Ishikawa (cell line): ENCODE results near the gene PLEKHO2.
A peak's percentile ranks its signal among the peaks of the same experiment; 100 is the strongest.

ENCODE experiments used
- CEBPB ChIP-seq: IDR thresholded peaks from 2 replicates; pipeline ENCODE4 v1.6.1; 2012
- CREB1 ChIP-seq: IDR thresholded peaks from 2 replicates; pipeline ENCODE4 v1.6.1; 2012; ENCODE audit warnings: low read depth
- EGR1 ChIP-seq: IDR thresholded peaks from 2 replicates; pipeline ENCODE4 v1.6.1; 2012
- EP300 ChIP-seq: IDR thresholded peaks from 2 replicates; pipeline ENCODE4 v1.6.1; 2012; ENCODE audit warnings: borderline replicate concordance
- FOXM1 ChIP-seq: IDR thresholded peaks from 2 replicates; pipeline ENCODE4 v1.6.1; 2012; ENCODE audit warnings: low read depth, borderline replicate concordance
- NFIC ChIP-seq: IDR thresholded peaks from 2 replicates; pipeline ENCODE4 v1.6.1; 2012
- RAD21 ChIP-seq: IDR thresholded peaks from 2 replicates; pipeline ENCODE4 v1.6.1; 2012; ENCODE audit warnings: low read depth
- TAF1 ChIP-seq: IDR thresholded peaks from 2 replicates; pipeline ENCODE4 v1.6.1; 2012; ENCODE audit warnings: low read depth, mild to moderate bottlenecking
- TCF12 ChIP-seq: IDR thresholded peaks from 2 replicates; pipeline ENCODE4 v1.6.1; 2012; ENCODE audit warnings: low read depth
- TEAD4 ChIP-seq: IDR thresholded peaks from 2 replicates; pipeline ENCODE4 v1.6.1; 2012
- ZBTB7A ChIP-seq: IDR thresholded peaks from 2 replicates; pipeline ENCODE4 v1.6.1; 2012; ENCODE audit warnings: low read depth
- TF ChIP-seq, protein P1 (sequence below): IDR thresholded peaks from 2 replicates; pipeline ENCODE4 v1.6.1; 2012
- TF ChIP-seq, protein P2 (sequence below): IDR thresholded peaks from 2 replicates; pipeline ENCODE4 v1.6.1; 2012
- TF ChIP-seq, protein P3 (sequence below): IDR thresholded peaks from 2 replicates; pipeline ENCODE4 v1.6.1; 2012; ENCODE audit warnings: low read depth, mild to moderate bottlenecking

PLEKHO2 gene

GRCh38 chr15:64851503-64851840 lies 9.8 kb downstream of the PLEKHO2 start:
- TF ChIP-seq EGR1 (no peak), CREB1 (no peak)

DNA sequence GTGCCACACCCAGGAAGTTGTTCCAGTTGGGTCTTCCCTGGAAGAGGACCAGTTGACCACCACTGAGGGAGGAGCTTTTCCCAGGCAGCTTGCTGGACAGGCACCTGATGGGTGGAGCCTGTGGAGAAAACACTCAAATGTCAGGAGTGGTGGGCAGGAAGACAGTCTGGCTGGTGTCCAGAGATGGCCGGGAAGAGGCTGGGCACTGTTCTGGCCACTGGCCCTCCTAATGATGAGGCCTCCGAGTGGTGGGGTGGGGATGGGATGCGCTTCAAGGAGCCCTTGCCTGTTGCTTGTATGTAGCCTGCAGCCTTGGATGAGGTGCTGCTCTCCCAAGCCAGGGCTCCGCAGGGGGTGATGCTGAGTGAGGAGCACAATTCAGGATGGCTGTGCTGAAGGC lies 12.3 kb downstream of the PLEKHO2 start:
- TF ChIP-seq EP300 (no peak), TAF1 (no peak), ZBTB7A (no peak), CREB1 (no peak), CEBPB (no peak)
- TF ChIP-seq, protein P1, sequence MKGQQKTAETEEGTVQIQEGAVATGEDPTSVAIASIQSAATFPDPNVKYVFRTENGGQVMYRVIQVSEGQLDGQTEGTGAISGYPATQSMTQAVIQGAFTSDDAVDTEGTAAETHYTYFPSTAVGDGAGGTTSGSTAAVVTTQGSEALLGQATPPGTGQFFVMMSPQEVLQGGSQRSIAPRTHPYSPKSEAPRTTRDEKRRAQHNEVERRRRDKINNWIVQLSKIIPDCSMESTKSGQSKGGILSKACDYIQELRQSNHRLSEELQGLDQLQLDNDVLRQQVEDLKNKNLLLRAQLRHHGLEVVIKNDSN = no peak

DNA sequence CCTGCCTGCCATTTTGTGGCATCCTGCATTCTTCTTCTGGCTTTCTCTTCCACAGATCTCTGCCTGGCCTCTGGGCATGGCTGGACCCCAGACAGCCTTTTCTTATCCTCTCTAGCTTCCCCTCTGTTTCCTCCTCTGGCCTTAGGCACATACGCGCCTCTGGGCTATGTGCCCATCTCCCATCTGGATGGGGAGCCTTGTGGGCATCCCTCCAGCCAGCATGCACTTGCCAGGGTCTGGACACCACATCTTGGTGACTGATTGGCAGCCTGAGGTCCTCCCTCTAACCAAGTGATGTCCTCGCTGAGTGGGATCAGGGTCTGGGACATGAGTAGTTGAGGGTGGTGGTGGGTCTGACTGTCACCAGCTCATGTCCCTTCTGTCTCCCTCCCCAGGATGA lies 12.8 kb downstream of the PLEKHO2 start:
- TF ChIP-seq, protein P1 = no peak
- TF ChIP-seq ZBTB7A (no peak), FOXM1 (no peak), CEBPB (no peak), TCF12 (no peak), NFIC (no peak), EGR1 (no peak), TEAD4 (no peak)
- TF ChIP-seq, protein P2, sequence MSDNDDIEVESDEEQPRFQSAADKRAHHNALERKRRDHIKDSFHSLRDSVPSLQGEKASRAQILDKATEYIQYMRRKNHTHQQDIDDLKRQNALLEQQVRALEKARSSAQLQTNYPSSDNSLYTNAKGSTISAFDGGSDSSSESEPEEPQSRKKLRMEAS = no peak
- TF ChIP-seq, protein P3, sequence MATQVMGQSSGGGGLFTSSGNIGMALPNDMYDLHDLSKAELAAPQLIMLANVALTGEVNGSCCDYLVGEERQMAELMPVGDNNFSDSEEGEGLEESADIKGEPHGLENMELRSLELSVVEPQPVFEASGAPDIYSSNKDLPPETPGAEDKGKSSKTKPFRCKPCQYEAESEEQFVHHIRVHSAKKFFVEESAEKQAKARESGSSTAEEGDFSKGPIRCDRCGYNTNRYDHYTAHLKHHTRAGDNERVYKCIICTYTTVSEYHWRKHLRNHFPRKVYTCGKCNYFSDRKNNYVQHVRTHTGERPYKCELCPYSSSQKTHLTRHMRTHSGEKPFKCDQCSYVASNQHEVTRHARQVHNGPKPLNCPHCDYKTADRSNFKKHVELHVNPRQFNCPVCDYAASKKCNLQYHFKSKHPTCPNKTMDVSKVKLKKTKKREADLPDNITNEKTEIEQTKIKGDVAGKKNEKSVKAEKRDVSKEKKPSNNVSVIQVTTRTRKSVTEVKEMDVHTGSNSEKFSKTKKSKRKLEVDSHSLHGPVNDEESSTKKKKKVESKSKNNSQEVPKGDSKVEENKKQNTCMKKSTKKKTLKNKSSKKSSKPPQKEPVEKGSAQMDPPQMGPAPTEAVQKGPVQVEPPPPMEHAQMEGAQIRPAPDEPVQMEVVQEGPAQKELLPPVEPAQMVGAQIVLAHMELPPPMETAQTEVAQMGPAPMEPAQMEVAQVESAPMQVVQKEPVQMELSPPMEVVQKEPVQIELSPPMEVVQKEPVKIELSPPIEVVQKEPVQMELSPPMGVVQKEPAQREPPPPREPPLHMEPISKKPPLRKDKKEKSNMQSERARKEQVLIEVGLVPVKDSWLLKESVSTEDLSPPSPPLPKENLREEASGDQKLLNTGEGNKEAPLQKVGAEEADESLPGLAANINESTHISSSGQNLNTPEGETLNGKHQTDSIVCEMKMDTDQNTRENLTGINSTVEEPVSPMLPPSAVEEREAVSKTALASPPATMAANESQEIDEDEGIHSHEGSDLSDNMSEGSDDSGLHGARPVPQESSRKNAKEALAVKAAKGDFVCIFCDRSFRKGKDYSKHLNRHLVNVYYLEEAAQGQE = no peak

GRCh38 chr15:64855205-64855975 lies 13.7 kb downstream of the PLEKHO2 start:
- TF ChIP-seq NFIC (no peak), RAD21 (no peak), CREB1 (no peak), FOXM1 (no peak)
- TF ChIP-seq, protein P3 = no peak
- TF ChIP-seq, protein P1 = no peak
- TF ChIP-seq, protein P2 = no peak

GRCh38 chr15:64856429-64857145 lies 14.9 kb downstream of the PLEKHO2 start:
- TF ChIP-seq EP300 = no peak
- TF ChIP-seq, protein P1 = peak; percentile 70

DNA sequence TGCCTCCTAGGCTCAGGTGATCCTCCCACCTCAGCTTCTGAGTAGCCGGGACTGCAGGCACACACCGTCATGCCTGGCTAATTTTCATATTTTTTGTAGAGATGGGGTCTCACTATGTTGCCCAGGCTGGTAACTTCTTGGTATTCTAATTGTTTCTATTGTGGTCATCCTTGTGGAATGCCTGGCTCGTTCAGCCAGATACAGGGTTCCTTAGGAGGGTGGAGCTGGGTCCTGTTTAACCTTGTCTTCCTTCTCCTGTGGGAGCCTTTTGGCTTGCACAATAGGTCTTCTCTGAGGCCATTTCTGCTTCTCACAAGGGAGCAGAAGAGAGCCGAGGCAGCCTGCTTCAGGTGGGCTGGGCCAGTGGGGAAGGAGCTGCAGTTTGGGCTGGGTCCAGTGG lies 15.7 kb downstream of the PLEKHO2 start:
- peak; percentile 65 for TF ChIP-seq TEAD4
- TF ChIP-seq CEBPB = peak; percentile 53
- TF ChIP-seq EP300 = no peak
